GM23338 (cell line): ENCODE measurements around the gene CTAGE9. TPM values are rescaled to one million over a fixed set of nuclear protein-coding genes. Genes with fewer than 3 reads are reported as not detected.

Experiments used
- ATAC-seq: fragments of 200-7000 bp; cut with Tn5 transposase; 3 replicates; pipeline ENCODE4 v1.9.1; 2020
- DNase-seq: peaks from one replicate; pipeline ENCODE4 v3.0.0-alpha.2; 2015; ENCODE audit warnings: low spot score
- H2AFZ ChIP-seq: fragments of 200-600 bp; sonication (generic); 2 replicates; pipeline ENCODE4 v1.8.0; 2016; ENCODE audit warnings: antibody characterized with exemption, mild to moderate bottlenecking, moderate library complexity
- H3F3A ChIP-seq: fragments of 200-600 bp; sonication (generic); replicated peaks from 2 replicates; pipeline ENCODE4 v1.8.0; 2017; ENCODE audit warnings: antibody characterized with exemption, mixed run types, low read depth
- H3K27ac ChIP-seq: fragments of 200-600 bp; sonication (generic); 2 replicates; pipeline ENCODE4 v1.6.1; 2016; ENCODE audit warnings: low read depth
- H3K27me3 ChIP-seq: fragments of 200-600 bp; sonication (generic); 2 replicates; pipeline ENCODE4 v1.8.0; 2016; ENCODE audit warnings: mild to moderate bottlenecking, mixed run types, moderate library complexity; ENCODE audit not compliant: insufficient read depth
- H3K36me3 ChIP-seq: fragments of 200-600 bp; sonication (generic); 2 replicates; pipeline ENCODE4 v1.8.0; 2016; ENCODE audit warnings: mild to moderate bottlenecking; ENCODE audit not compliant: insufficient read depth
- H3K4me1 ChIP-seq: fragments of 200-600 bp; sonication (generic); 2 replicates; pipeline ENCODE4 v1.8.0; 2016; ENCODE audit warnings: mild to moderate bottlenecking, moderate library complexity; ENCODE audit not compliant: insufficient read depth
- H3K4me2 ChIP-seq: fragments of 200-600 bp; sonication (generic); 2 replicates; pipeline ENCODE4 v1.7.1; 2017; ENCODE audit warnings: mixed run types
- H3K4me3 ChIP-seq: fragments of 200-600 bp; sonication (generic); 2 replicates; pipeline ENCODE4 v1.6.1; 2016; ENCODE audit warnings: mixed run types
- H3K79me2 ChIP-seq: fragments of 200-600 bp; sonication (generic); replicated peaks from 2 replicates; pipeline ENCODE4 v1.8.0; 2017; ENCODE audit warnings: mild to moderate bottlenecking; ENCODE audit not compliant: insufficient read depth
- H3K9me2 ChIP-seq: fragments of 200-600 bp; sonication (generic); 2 replicates; pipeline ENCODE4 v1.8.0; 2017; ENCODE audit not compliant: insufficient read depth
- H4K20me1 ChIP-seq: fragments of 200-600 bp; sonication (generic); replicated peaks from 2 replicates; pipeline ENCODE4 v1.8.0; 2017; ENCODE audit warnings: mild to moderate bottlenecking; ENCODE audit not compliant: insufficient read depth
- H3K27ac Mint-ChIP-seq: 2 replicates; pipeline ENCODE4 v1.8.0; 2020; ENCODE audit warnings: inconsistent platforms, mild to moderate bottlenecking, moderate library complexity, mixed read lengths
- H3K27me3 Mint-ChIP-seq: 3 replicates; pipeline ENCODE4 v1.8.0; 2022; ENCODE audit warnings: low read depth, mild to moderate bottlenecking, moderate library complexity, mixed read lengths, inconsistent platforms; ENCODE audit not compliant: insufficient read depth, poor library complexity
- H3K36me3 Mint-ChIP-seq: 3 replicates; pipeline ENCODE4 v1.8.0; 2021; ENCODE audit warnings: low read depth, mild to moderate bottlenecking, inconsistent platforms, moderate library complexity, mixed read lengths
- H3K4me1 Mint-ChIP-seq: 3 replicates; pipeline ENCODE4 v1.8.0; 2020; ENCODE audit warnings: mild to moderate bottlenecking, inconsistent platforms, mixed read lengths
- H3K4me3 Mint-ChIP-seq: 3 replicates; pipeline ENCODE4 v1.8.0; 2021; ENCODE audit warnings: moderate library complexity, mild to moderate bottlenecking, inconsistent platforms, mixed read lengths
- H3K9me3 Mint-ChIP-seq: 3 replicates; pipeline ENCODE4 v1.8.0; 2020; ENCODE audit warnings: moderate library complexity, mild to moderate bottlenecking, inconsistent platforms, mixed read lengths
- CREB1 ChIP-seq: fragments of 250-450 bp; sonication (Bioruptor Pico); IDR thresholded peaks from 2 replicates; pipeline ENCODE4 v1.5.0; 2020; ENCODE audit warnings: low read depth, mild to moderate bottlenecking, moderate library complexity
- CTCF ChIP-seq, 2 experiments: fragments of 200-600 bp in 1 of 2; sonication (generic) in 1 of 2; conservative IDR thresholded peaks; 2 replicates each; pipeline versions ENCODE4 v1.5.1 to v1.6.1; 2016 to 2017; ENCODE audit warnings: antibody characterized with exemption in 2 of 2, low read depth in 2 of 2, mild to moderate bottlenecking in 2 of 2, moderate library complexity in 1 of 2
- ETS1 ChIP-seq: IDR thresholded peaks from 2 replicates; pipeline ENCODE4 v1.6.1; 2016; ENCODE audit warnings: antibody characterized with exemption
- EZH2 ChIP-seq: fragments of 200-600 bp; sonication (generic); IDR thresholded peaks from one replicate; pipeline ENCODE4 v1.8.0; 2017; ENCODE audit warnings: antibody characterized with exemption, mild to moderate bottlenecking, low read depth; ENCODE audit not compliant: unreplicated experiment
- EZH2phosphoT487 ChIP-seq: fragments of 200-600 bp; sonication (generic); IDR thresholded peaks from one replicate; pipeline ENCODE4 v1.8.1; 2018; ENCODE audit warnings: antibody characterized with exemption; ENCODE audit not compliant: unreplicated experiment
- JUNB ChIP-seq: IDR thresholded peaks from one replicate; pipeline ENCODE4 v1.6.1; 2016; ENCODE audit warnings: antibody characterized with exemption; ENCODE audit not compliant: unreplicated experiment
- NANOG ChIP-seq: IDR thresholded peaks from 2 replicates; pipeline ENCODE4 v1.6.1; 2016; ENCODE audit warnings: antibody characterized with exemption, borderline replicate concordance
- POLR2AphosphoS5 ChIP-seq: IDR thresholded peaks from 2 replicates; pipeline ENCODE4 v1.6.1; 2016; ENCODE audit warnings: antibody characterized with exemption, low read depth
- STAT1 ChIP-seq: IDR thresholded peaks from one replicate; pipeline ENCODE4 v1.6.1; 2016; ENCODE audit warnings: antibody characterized with exemption; ENCODE audit not compliant: unreplicated experiment
- ZNF114 ChIP-seq: fragments of 250-450 bp; sonication (Bioruptor Pico); IDR thresholded peaks from 2 replicates; pipeline ENCODE4 v1.5.0; 2020; ENCODE audit warnings: mild to moderate bottlenecking, moderate library complexity
- ZNF331 ChIP-seq: fragments of 250-450 bp; sonication (Bioruptor Pico); IDR thresholded peaks from 2 replicates; pipeline ENCODE4 v1.5.0; 2020; ENCODE audit warnings: low read depth, mild to moderate bottlenecking, moderate library complexity
- polyA plus RNA-seq: library from polyadenylated mRNA; unstranded; fragments of >200 nt; fragmentation: Nextera tagmentation; extraction: Ambion mirVana; gene quantifications from 2 replicates; pipeline ENCODE4 v1.2.1, GENCODE V29; 2016
- total RNA-seq: library from RNA; depleted of rRNA; stranded (reverse); fragments of >200 nt; shearing (Covaris generic); gene quantifications from 2 replicates; pipeline ENCODE4 v1.2.3, GENCODE V29; 2014
- TF ChIP-seq, protein P1 (sequence below): fragments of 250-450 bp; sonication (Bioruptor Pico); IDR thresholded peaks from 2 replicates; pipeline ENCODE4 v1.5.0; 2020; ENCODE audit warnings: mild to moderate bottlenecking, moderate library complexity
- TF ChIP-seq, protein P2 (sequence below): IDR thresholded peaks from one replicate; pipeline ENCODE4 v1.6.1; 2018; ENCODE audit warnings: antibody characterized with exemption; ENCODE audit not compliant: unreplicated experiment

The CTAGE9 gene
- total and polyA plus RNA-seq, 2 experiments from 2014 or later = 0.10 to 0.13 TPM

DNA sequence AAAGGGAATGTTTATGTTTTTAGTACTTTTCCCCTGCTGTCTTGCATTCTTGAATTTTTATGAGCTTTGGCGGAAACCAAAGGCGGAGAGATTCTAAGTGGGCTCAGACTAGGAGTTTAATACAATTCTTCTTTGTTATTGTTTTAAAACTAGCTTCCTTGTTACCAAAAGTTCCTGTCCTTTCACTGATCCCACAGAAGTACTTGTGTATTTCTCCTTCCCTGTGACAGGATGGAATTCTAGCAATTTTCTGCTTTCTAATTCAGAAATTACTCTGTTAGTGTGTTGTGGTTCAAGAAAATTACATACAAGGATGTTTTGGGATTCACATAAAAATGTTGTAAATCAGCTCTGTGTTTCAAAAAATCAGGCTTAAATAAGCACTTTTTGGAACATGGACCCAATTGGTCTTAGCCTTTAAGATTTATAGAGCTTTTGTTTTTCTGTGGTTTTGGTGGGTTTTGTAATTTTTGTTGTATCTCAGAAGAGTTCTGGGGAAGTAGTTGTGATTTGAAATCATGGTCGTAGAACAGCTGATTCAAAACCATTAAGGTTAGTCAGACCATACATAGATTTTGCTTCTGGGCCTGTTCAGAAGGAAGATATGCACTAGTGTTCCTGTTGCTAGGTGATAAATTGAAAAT lies 17.6 kb upstream of the CTAGE9 start:
- Histone ChIP-seq H4K20me1 (no peaks in the 10 kb centered on the region), H3K4me2 (no peak overlapping the region), H2AFZ (peak overlapping the region; percentile 24; the same call in 1 of the 2 replicates), H3F3A (no peaks in the 10 kb centered on the region), H3K4me1 (peaks cover 8% of the 10 kb centered on the region; the same call in 1 of the 2 replicates), H3K36me3 (0 out of 2 replicates have a peak, but pooled peaks cover 3% of the 10 kb centered on the region), H3K4me3 (no peak overlapping the region), H3K79me2 (no peaks in the 10 kb centered on the region), H3K9me2 (no peaks in the 10 kb centered on the region), H3K27me3 (no peaks in the 10 kb centered on the region), H3K27ac (no peak overlapping the region)
- Mint-ChIP-seq H3K9me3 (peaks cover 4% of the 10 kb centered on the region; the same call in 1 of the 3 replicates), H3K4me3 (no peak overlapping the region), H3K36me3 (peaks cover 3% of the 10 kb centered on the region; the same call in 2 of the 3 replicates), H3K27ac (no peak overlapping the region), H3K27me3 (peaks cover 4% of the 10 kb centered on the region), H3K4me1 (peaks cover 13% of the 10 kb centered on the region; the same call in 2 of the 3 replicates)
- TF ChIP-seq, protein P1, sequence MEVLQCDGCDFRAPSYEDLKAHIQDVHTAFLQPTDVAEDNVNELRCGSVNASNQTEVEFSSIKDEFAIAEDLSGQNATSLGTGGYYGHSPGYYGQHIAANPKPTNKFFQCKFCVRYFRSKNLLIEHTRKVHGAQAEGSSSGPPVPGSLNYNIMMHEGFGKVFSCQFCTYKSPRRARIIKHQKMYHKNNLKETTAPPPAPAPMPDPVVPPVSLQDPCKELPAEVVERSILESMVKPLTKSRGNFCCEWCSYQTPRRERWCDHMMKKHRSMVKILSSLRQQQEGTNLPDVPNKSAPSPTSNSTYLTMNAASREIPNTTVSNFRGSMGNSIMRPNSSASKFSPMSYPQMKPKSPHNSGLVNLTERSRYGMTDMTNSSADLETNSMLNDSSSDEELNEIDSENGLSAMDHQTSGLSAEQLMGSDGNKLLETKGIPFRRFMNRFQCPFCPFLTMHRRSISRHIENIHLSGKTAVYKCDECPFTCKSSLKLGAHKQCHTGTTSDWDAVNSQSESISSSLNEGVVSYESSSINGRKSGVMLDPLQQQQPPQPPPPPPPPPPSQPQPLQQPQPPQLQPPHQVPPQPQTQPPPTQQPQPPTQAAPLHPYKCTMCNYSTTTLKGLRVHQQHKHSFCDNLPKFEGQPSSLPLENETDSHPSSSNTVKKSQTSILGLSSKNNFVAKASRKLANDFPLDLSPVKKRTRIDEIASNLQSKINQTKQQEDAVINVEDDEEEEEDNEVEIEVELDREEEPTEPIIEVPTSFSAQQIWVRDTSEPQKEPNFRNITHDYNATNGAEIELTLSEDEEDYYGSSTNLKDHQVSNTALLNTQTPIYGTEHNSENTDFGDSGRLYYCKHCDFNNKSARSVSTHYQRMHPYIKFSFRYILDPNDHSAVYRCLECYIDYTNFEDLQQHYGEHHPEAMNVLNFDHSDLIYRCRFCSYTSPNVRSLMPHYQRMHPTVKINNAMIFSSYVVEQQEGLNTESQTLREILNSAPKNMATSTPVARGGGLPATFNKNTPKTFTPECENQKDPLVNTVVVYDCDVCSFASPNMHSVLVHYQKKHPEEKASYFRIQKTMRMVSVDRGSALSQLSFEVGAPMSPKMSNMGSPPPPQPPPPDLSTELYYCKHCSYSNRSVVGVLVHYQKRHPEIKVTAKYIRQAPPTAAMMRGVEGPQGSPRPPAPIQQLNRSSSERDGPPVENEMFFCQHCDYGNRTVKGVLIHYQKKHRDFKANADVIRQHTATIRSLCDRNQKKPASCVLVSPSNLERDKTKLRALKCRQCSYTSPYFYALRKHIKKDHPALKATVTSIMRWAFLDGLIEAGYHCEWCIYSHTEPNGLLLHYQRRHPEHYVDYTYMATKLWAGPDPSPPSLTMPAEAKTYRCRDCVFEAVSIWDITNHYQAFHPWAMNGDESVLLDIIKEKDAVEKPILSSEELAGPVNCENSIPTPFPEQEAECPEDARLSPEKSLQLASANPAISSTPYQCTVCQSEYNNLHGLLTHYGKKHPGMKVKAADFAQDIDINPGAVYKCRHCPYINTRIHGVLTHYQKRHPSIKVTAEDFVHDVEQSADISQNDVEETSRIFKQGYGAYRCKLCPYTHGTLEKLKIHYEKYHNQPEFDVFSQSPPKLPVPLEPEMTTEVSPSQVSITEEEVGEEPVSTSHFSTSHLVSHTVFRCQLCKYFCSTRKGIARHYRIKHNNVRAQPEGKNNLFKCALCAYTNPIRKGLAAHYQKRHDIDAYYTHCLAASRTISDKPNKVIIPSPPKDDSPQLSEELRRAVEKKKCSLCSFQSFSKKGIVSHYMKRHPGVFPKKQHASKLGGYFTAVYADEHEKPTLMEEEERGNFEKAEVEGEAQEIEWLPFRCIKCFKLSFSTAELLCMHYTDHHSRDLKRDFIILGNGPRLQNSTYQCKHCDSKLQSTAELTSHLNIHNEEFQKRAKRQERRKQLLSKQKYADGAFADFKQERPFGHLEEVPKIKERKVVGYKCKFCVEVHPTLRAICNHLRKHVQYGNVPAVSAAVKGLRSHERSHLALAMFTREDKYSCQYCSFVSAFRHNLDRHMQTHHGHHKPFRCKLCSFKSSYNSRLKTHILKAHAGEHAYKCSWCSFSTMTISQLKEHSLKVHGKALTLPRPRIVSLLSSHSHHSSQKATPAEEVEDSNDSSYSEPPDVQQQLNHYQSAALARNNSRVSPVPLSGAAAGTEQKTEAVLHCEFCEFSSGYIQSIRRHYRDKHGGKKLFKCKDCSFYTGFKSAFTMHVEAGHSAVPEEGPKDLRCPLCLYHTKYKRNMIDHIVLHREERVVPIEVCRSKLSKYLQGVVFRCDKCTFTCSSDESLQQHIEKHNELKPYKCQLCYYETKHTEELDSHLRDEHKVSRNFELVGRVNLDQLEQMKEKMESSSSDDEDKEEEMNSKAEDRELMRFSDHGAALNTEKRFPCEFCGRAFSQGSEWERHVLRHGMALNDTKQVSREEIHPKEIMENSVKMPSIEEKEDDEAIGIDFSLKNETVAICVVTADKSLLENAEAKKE (CRISPR knock-in tag) = no peak
- no peak for TF ChIP-seq ZNF331
- TF ChIP-seq EZH2phosphoT487 = no peak
- no peak for TF ChIP-seq NANOG
- no peak for TF ChIP-seq ETS1
- TF ChIP-seq CREB1 = no peak
- no peak for TF ChIP-seq CTCF (conservative IDR thresholded peaks at IDR 0.05; ENCODE audit: low read depth in 2 of 2)
- TF ChIP-seq STAT1 = no peak
- TF ChIP-seq, protein P2, sequence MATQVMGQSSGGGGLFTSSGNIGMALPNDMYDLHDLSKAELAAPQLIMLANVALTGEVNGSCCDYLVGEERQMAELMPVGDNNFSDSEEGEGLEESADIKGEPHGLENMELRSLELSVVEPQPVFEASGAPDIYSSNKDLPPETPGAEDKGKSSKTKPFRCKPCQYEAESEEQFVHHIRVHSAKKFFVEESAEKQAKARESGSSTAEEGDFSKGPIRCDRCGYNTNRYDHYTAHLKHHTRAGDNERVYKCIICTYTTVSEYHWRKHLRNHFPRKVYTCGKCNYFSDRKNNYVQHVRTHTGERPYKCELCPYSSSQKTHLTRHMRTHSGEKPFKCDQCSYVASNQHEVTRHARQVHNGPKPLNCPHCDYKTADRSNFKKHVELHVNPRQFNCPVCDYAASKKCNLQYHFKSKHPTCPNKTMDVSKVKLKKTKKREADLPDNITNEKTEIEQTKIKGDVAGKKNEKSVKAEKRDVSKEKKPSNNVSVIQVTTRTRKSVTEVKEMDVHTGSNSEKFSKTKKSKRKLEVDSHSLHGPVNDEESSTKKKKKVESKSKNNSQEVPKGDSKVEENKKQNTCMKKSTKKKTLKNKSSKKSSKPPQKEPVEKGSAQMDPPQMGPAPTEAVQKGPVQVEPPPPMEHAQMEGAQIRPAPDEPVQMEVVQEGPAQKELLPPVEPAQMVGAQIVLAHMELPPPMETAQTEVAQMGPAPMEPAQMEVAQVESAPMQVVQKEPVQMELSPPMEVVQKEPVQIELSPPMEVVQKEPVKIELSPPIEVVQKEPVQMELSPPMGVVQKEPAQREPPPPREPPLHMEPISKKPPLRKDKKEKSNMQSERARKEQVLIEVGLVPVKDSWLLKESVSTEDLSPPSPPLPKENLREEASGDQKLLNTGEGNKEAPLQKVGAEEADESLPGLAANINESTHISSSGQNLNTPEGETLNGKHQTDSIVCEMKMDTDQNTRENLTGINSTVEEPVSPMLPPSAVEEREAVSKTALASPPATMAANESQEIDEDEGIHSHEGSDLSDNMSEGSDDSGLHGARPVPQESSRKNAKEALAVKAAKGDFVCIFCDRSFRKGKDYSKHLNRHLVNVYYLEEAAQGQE = no peak
- TF ChIP-seq EZH2 = no peak
- TF ChIP-seq JUNB = no peak
- no peak for TF ChIP-seq POLR2AphosphoS5
- TF ChIP-seq ZNF114 (CRISPR knock-in tag) = no peak
- ATAC-seq = no peak
- DNase-seq = no peak
